Caco-2 (cell line): Measurements from ENCODE around the gene SUN1. TPM values are rescaled to one million over a fixed set of nuclear protein-coding genes. Genes with fewer than 3 reads are reported as not detected.

Experiments
- BruUV-seq: library from RNA; stranded (reverse); fragments of 400-500 nt; replicated peaks from 2 replicates; lab custom pipeline; 2021; lab: Mats Ljungman, UMichigan
- CTCF ChIA-PET: fragments of 300-600 bp; sonication (Branson Sonifier 250); formaldehyde crosslinking; loops from one replicate; lab custom pipeline; 2022; ENCODE audit warnings: antibody characterized with exemption; lab: Charles Lee
- POLR2A ChIA-PET: fragments of 300-600 bp; sonication (Branson Sonifier 250); formaldehyde crosslinking; loops from one replicate; lab custom pipeline; 2022; ENCODE audit warnings: antibody characterized with exemption; lab: Charles Lee
- DNase-seq, 2 experiments: peaks; one replicate each; pipeline versions ENCODE4 v3.0.0 to v3.0.0-alpha.2; 2020 to 2022
- H3K27me3 ChIP-seq: replicated peaks from 2 replicates; pipeline ENCODE4 v1.6.0; 2011; ENCODE audit warnings: low read length; ENCODE audit not compliant: control insufficient read depth, insufficient read depth
- H3K36me3 ChIP-seq: 2 replicates; pipeline ENCODE4 v1.5.1; 2011; ENCODE audit warnings: low read length; ENCODE audit not compliant: control insufficient read depth, insufficient read depth
- H3K4me1 ChIP-seq: fragments of 250-450 bp; sonication (Bioruptor Pico); 2 replicates; pipeline ENCODE4 v1.5.1; 2020; ENCODE audit warnings: mild to moderate bottlenecking
- H3K4me3 ChIP-seq: 2 replicates; pipeline ENCODE4 v1.5.1; 2011; ENCODE audit warnings: low read depth, mild to moderate bottlenecking, control low read depth, low read length
- H3K9me3 ChIP-seq: fragments of 250-450 bp; sonication (Bioruptor Pico); 2 replicates; pipeline ENCODE4 v1.5.1; 2020; ENCODE audit warnings: mild to moderate bottlenecking, moderate library complexity
- H3K27ac Mint-ChIP-seq: one replicate; pipeline ENCODE4 v1.8.0; 2022; ENCODE audit warnings: mixed read lengths; ENCODE audit not compliant: unreplicated experiment
- H3K27me3 Mint-ChIP-seq: one replicate; pipeline ENCODE4 v1.8.0; 2022; ENCODE audit warnings: mixed read lengths; ENCODE audit not compliant: insufficient read depth, unreplicated experiment
- H3K36me3 Mint-ChIP-seq: one replicate; pipeline ENCODE4 v1.8.0; 2022; ENCODE audit warnings: mild to moderate bottlenecking, mixed read lengths; ENCODE audit not compliant: insufficient read depth, unreplicated experiment
- H3K4me1 Mint-ChIP-seq: one replicate; pipeline ENCODE4 v1.8.0; 2022; ENCODE audit warnings: low read depth, mixed read lengths; ENCODE audit not compliant: unreplicated experiment
- H3K4me3 Mint-ChIP-seq: one replicate; pipeline ENCODE4 v1.8.0; 2022; ENCODE audit warnings: mild to moderate bottlenecking, moderate library complexity, mixed read lengths; ENCODE audit not compliant: unreplicated experiment
- H3K9me3 Mint-ChIP-seq: one replicate; pipeline ENCODE4 v1.8.0; 2022; ENCODE audit warnings: mixed read lengths; ENCODE audit not compliant: unreplicated experiment
- intact Hi-C: fragments of 100-400 bp; cut with micrococcal nuclease; formaldehyde crosslinking; loops from one replicate; pipeline ENCODE4 v1.10.0; 2022; ENCODE audit not compliant: unreplicated experiment
- total RNA-seq: library from RNA; stranded (reverse); gene quantifications from 2 replicates; pipeline ENCODE4 v1.2.3, GENCODE V29; 2022
- TF ChIP-seq, protein P1 (sequence below), 2 experiments: fragments of 200-600 bp in 1 of 2; IDR thresholded peaks; 1 replicate in 1 of 2; 2 replicates in 1 of 2; pipeline versions ENCODE4 v1.5.1 to v1.8.0; 2011 to 2022; ENCODE audit warnings: antibody characterized with exemption in 1 of 2, control low read depth in 1 of 2, inconsistent platforms in 1 of 2, low read depth in 1 of 2, low read length in 1 of 2, mild to moderate bottlenecking in 1 of 2, moderate library complexity in 1 of 2; ENCODE audit not compliant: insufficient read depth in 1 of 2, severe bottlenecking in 1 of 2, unreplicated experiment in 1 of 2

Gene SUN1
- total RNA-seq, 1 experiment from 2014 or later, result 146 TPM

DNA sequence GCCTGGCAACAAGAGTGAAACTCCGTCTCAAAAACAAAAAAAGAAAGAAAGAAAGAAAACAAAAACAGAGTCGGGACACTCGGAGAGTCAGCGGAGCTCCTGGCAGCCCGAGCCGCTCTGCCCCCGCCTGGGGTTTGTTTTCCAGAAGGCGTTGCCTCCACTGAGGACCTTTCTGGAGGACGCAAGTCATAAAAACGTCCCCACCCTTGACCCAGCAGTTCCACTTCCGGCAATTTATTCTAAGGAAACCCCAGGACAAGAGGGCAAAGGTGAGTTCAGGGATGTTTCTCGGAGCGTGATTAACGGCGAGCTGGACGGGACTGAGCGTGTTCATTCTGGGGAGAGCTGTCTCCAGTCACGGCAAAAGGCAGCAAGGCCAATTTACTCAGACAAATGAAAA is 27.0 kb upstream of the SUN1 start:
- peak in 1 of 2 experiments; percentile 69 for DNase-seq
- BruUV-seq, result no TSS peak
- no peaks in the 10 kb centered on the region for H3K36me3 ChIP-seq
- POLR2A ChIA-PET, result no interaction called here
- Mint-ChIP-seq H3K27ac (peak overlapping the region; percentile 32), H3K4me3 (no peak overlapping the region), H3K36me3 (peaks cover 10% of the 10 kb centered on the region), H3K27me3 (no peaks in the 10 kb centered on the region), H3K4me1 (peaks cover 7% of the 10 kb centered on the region), H3K9me3 (peaks cover 12% of the 10 kb centered on the region)
- CTCF ChIA-PET, result no interaction called here
- intact Hi-C loops, result no loop called here
- peaks cover 7% of the 10 kb centered on the region; the same call in 1 of the 2 replicates for H3K4me1 ChIP-seq
- H3K4me3 ChIP-seq, result no peak overlapping the region
- H3K9me3 ChIP-seq, result no peaks in the 10 kb centered on the region
- no peaks in the 10 kb centered on the region for H3K27me3 ChIP-seq
- TF ChIP-seq, protein P1, sequence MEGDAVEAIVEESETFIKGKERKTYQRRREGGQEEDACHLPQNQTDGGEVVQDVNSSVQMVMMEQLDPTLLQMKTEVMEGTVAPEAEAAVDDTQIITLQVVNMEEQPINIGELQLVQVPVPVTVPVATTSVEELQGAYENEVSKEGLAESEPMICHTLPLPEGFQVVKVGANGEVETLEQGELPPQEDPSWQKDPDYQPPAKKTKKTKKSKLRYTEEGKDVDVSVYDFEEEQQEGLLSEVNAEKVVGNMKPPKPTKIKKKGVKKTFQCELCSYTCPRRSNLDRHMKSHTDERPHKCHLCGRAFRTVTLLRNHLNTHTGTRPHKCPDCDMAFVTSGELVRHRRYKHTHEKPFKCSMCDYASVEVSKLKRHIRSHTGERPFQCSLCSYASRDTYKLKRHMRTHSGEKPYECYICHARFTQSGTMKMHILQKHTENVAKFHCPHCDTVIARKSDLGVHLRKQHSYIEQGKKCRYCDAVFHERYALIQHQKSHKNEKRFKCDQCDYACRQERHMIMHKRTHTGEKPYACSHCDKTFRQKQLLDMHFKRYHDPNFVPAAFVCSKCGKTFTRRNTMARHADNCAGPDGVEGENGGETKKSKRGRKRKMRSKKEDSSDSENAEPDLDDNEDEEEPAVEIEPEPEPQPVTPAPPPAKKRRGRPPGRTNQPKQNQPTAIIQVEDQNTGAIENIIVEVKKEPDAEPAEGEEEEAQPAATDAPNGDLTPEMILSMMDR (IDR thresholded peaks at IDR 0.05; ENCODE audit: insufficient read depth in 1 of 2, low read depth in 1 of 2, low read length in 1 of 2, severe bottlenecking in 1 of 2, unreplicated experiment in 1 of 2), result no peak

DNA sequence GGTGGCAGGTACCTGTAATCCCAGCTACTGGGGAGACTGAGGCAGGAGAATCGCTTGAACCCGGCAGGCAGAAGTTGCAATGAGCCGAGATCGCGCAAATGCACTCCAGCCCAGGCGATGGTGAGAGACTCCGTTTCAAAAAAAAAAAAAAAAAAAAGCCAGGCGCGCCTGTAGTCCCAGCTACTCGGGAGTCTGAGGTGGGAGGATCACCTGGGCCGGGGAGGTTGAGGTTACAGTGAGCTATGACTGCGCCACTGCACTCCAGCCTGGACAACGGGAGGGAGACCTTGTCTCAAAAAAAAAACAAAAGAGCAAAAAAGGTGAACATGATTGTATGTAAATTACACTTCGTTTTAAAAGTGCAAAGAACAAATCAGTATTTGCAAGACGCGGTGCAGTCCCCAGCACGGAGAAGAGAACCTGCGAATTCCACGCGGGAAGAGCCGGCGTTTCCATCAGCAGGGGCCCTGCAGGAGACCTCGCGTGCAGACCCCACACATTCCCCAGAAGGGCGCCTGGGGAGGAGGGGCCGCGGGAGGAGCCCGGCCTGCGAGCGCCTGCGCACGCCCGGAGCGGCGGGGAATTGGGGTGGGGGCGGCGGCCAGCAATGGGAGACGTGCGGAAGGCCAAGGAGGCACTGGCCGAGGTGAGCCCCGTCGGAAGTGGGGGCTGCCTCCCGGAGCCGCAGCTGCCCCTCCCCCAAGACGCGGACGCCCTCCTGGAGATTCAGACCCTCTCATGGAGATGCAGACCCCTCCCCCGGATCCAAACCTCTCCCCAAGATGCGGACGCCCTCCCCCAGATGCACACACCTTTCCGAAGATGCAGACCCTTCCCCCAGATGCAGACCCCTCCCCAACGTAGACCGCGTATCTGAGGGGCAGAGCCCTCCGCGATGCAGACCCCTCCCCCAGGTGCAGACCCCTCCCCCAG is 16.7 kb upstream of the SUN1 start:
- ChIA-PET POLR2A (interaction anchor here (0.5 to 1.2 kb wide), 3 partner anchors 60 to 323 kb away, joined by 3 to 4 read pairs (median 3); partner anchors contain the start of gene GET4), CTCF (no interaction called here)
- intact Hi-C loops, result loop anchor here (5.0 kb wide), 1 partner anchor 57 kb away; no protein-coding TSS in a partner anchor
- TF ChIP-seq, protein P1 (IDR thresholded peaks at IDR 0.05; ENCODE audit: insufficient read depth in 1 of 2, low read depth in 1 of 2, low read length in 1 of 2, severe bottlenecking in 1 of 2, unreplicated experiment in 1 of 2), result no peak
- peak; percentile 86 to 88 for DNase-seq
- Mint-ChIP-seq H3K27ac (peak overlapping the region; percentile 70), H3K9me3 (no peaks in the 10 kb centered on the region), H3K4me3 (peak overlapping the region; percentile 95), H3K36me3 (peaks cover 27% of the 10 kb centered on the region), H3K27me3 (no peaks in the 10 kb centered on the region), H3K4me1 (peaks cover 17% of the 10 kb centered on the region)
- TSS peak; percentile 41 for BruUV-seq
- H3K27me3 ChIP-seq, result no peaks in the 10 kb centered on the region
- H3K4me3 ChIP-seq, result peak overlapping the region; percentile 82
- peaks cover 2% of the 10 kb centered on the region; the same call in 1 of the 2 replicates for H3K36me3 ChIP-seq
- H3K4me1 ChIP-seq, result no peaks in the 10 kb centered on the region
- H3K9me3 ChIP-seq, result no peaks in the 10 kb centered on the region

DNA sequence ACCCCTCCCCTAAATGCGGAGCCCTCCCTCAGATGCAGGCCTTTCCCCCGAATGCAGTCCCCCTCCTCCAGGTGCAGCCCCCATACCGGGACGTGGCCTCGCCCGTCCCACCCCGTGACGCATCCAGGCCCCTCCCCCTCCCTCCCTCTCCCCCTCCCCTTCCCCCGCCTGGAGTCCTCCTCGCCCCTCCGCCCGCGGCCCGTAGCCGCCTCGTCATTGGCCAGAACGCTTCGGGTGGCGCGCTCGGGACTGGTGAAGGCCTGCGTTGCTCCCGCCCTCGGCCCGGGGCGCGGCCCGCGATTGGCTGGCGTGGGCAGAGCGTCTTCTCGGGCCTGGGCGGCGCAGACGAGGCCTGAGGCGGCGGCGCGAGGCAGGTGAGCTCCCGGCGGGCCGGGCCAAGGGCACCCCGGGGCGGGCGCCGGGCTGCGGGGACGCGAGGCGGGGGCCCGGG is 16.0 kb upstream of the SUN1 start:
- no peaks in the 10 kb centered on the region for H3K27me3 Mint-ChIP-seq
- CTCF ChIA-PET, result interaction anchor here (0.7 to 2.0 kb wide), 3 partner anchors 20 to 179 kb away, joined by 3 to 13 read pairs (median 3); no protein-coding TSS in a partner anchor
- Histone ChIP-seq H3K36me3 (peaks cover 2% of the 10 kb centered on the region; the same call in 1 of the 2 replicates), H3K4me1 (no peaks in the 10 kb centered on the region), H3K9me3 (no peaks in the 10 kb centered on the region), H3K4me3 (peak overlapping the region; percentile 82), H3K27me3 (no peaks in the 10 kb centered on the region)
- peaks cover 17% of the 10 kb centered on the region for H3K4me1 Mint-ChIP-seq
- intact Hi-C loops, result loop anchor here (5.0 kb wide), 1 partner anchor 56 kb away; no protein-coding TSS in a partner anchor
- H3K4me3 Mint-ChIP-seq, result peak overlapping the region; percentile 95
- POLR2A ChIA-PET, result interaction anchor here (0.5 to 1.3 kb wide), 4 partner anchors 45 to 483 kb away, joined by 3 to 5 read pairs (median 4); partner anchors contain the start of gene GET4
- peak; percentile 98 to 99 for DNase-seq
- no TSS peak for BruUV-seq
- TF ChIP-seq, protein P1 (IDR thresholded peaks at IDR 0.05; ENCODE audit: insufficient read depth in 1 of 2, low read depth in 1 of 2, low read length in 1 of 2, severe bottlenecking in 1 of 2, unreplicated experiment in 1 of 2), result no peak
- peaks cover 31% of the 10 kb centered on the region for H3K36me3 Mint-ChIP-seq
- H3K27ac Mint-ChIP-seq, result peak overlapping the region; percentile 70
- no peaks in the 10 kb centered on the region for H3K9me3 Mint-ChIP-seq
